Measurements from ENCODE around the gene OLFM1. TPM values are rescaled to one million over a fixed set of nuclear protein-coding genes. Genes with fewer than 3 reads are reported as not detected.

OLFM1 gene
- total RNA-seq, 1 donor from 2014 or later, result 8.0 TPM

DNA sequence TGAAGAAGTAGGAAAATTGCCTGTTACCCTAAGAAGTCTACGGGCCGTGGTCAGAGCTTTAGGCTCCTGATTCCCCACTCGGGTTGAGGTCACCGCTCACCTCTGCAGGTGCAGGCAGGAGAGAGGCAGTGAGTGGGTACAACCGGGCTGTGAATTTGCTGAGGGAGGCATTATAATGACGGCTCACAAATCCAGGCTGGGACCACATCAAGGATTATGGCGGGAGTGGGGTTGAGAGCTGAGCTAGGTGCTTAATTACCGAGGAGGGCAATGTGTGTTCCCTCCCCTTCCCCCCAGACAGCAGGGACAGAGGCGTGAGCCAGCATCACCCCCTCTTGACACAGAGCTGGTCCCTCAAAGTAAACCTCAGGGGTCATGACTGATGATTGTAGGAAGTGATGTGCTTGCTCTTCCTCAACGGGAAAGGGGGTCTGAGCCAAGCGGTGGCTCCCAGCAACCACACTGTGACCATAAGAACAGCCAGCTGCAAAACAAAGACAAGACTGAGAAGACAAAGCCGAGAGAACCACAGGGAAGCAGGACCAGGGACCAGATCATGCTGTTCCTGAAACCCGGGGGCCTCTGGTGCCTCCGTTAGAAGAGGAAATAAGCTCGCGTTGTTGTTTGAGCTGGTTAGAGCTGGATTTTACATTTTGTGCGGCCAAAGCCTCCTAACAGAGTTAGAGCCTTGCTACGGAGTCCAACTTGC lies 77.7 kb downstream of the OLFM1 start:
- Mint-ChIP-seq H3K36me3 (no peaks in the 10 kb centered on the region), H3K27me3 (peaks cover 80% of the 10 kb centered on the region), H3K27ac (no peak overlapping the region), H3K4me3 (no peak overlapping the region), H3K9me3 (no peaks in the 10 kb centered on the region), H3K4me1 (ENCODE audit: unreplicated experiment) (no peaks in the 10 kb centered on the region)
- DNase-seq (ENCODE audit: extremely low spot score, unreplicated experiment), result no peak
- TF ChIP-seq, protein P1, sequence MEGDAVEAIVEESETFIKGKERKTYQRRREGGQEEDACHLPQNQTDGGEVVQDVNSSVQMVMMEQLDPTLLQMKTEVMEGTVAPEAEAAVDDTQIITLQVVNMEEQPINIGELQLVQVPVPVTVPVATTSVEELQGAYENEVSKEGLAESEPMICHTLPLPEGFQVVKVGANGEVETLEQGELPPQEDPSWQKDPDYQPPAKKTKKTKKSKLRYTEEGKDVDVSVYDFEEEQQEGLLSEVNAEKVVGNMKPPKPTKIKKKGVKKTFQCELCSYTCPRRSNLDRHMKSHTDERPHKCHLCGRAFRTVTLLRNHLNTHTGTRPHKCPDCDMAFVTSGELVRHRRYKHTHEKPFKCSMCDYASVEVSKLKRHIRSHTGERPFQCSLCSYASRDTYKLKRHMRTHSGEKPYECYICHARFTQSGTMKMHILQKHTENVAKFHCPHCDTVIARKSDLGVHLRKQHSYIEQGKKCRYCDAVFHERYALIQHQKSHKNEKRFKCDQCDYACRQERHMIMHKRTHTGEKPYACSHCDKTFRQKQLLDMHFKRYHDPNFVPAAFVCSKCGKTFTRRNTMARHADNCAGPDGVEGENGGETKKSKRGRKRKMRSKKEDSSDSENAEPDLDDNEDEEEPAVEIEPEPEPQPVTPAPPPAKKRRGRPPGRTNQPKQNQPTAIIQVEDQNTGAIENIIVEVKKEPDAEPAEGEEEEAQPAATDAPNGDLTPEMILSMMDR (conservative IDR thresholded peaks at IDR 0.05), result no peak

DNA sequence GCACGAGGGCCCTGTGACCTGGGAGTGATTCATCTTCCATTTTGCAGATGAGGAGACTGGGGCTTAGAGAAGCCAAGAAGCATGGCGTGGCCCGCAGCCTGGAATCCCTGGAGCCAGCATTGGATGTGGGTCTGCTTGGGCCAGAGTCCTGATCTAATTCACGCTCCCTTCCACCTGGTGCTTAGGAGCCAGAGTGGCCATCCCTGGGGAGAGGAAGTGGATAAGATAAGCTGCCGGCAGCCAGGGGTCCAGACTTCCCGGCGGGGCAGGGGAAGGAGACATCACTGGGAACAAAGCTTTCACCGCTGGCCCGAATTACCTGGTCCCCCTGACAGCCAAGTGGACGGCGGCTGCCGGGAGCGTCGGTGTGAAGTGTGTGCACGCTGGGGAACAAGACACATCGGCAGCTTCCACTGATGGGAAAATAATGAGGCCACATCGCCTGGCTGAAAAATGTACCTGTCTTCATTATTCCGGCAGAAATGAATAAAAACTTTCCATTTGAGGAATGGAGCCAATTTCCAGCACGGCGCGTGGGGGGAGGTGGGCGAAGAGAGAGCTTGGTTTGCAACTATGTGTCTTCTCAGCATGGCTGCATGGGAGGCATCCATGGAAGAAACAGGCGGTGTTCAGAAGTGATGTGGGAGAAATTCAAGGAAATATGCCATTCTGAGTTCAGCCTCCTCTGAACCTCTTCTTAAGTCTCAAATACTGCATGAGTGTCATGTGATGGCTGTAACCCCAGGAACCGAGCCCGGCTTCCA lies 78.5 kb downstream of the OLFM1 start:
- Mint-ChIP-seq H3K4me3 (no peak overlapping the region), H3K27me3 (peaks cover 75% of the 10 kb centered on the region), H3K4me1 (ENCODE audit: unreplicated experiment) (no peaks in the 10 kb centered on the region), H3K27ac (no peak overlapping the region), H3K36me3 (no peaks in the 10 kb centered on the region), H3K9me3 (no peaks in the 10 kb centered on the region)
- TF ChIP-seq, protein P1 (conservative IDR thresholded peaks at IDR 0.05), result no peak
- no peak for DNase-seq (ENCODE audit: extremely low spot score, unreplicated experiment)

DNA sequence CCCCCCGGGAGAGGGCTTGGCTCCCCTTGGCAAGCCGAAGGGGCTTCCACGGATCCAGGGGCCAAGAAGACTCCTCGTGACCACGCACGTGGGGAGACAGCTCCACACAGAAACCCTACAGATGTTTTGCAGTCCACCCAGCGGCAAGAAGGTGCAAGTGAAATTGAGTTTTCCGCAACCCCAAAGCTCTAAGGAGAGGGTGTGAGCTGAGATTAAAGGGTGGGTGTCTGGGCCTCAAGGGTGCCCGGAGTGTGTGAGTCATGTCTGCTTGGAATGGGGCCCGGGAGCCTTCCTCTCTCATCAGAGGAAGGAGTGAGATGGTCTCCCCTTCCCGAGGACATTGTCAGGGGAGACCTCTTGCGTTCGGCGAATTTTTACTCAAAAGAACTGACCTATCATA lies 79.1 kb downstream of the OLFM1 start:
- no peak overlapping the region for H3K4me3 Mint-ChIP-seq
- TF ChIP-seq, protein P1 (conservative IDR thresholded peaks at IDR 0.05), result no peak
- no peak for DNase-seq (ENCODE audit: extremely low spot score, unreplicated experiment)
- H3K36me3 Mint-ChIP-seq, result no peaks in the 10 kb centered on the region
- H3K9me3 Mint-ChIP-seq, result no peaks in the 10 kb centered on the region
- H3K4me1 Mint-ChIP-seq (ENCODE audit: unreplicated experiment), result no peaks in the 10 kb centered on the region
- no peak overlapping the region for H3K27ac Mint-ChIP-seq
- peaks cover 71% of the 10 kb centered on the region for H3K27me3 Mint-ChIP-seq

DNA sequence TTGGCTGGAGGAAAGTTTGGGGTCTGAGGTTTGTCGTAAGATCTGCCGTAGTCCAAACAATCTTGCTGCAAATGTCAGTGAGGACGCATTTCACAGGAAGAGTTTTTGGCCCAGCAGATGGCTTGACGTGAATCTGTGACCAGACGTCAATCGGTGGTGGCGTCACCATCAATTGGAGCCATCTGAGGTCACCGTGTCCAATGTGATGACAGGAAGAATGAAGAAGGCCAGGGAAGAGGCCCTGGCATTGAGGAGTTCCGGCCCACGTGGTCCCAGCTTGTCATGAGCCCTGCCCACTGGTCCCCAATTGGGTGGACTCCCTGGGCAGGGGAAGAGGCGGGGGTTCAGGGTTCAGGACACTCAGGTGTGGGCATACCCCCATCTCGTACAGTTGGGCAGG lies 79.9 kb downstream of the OLFM1 start:
- no peak overlapping the region for H3K27ac Mint-ChIP-seq

DNA sequence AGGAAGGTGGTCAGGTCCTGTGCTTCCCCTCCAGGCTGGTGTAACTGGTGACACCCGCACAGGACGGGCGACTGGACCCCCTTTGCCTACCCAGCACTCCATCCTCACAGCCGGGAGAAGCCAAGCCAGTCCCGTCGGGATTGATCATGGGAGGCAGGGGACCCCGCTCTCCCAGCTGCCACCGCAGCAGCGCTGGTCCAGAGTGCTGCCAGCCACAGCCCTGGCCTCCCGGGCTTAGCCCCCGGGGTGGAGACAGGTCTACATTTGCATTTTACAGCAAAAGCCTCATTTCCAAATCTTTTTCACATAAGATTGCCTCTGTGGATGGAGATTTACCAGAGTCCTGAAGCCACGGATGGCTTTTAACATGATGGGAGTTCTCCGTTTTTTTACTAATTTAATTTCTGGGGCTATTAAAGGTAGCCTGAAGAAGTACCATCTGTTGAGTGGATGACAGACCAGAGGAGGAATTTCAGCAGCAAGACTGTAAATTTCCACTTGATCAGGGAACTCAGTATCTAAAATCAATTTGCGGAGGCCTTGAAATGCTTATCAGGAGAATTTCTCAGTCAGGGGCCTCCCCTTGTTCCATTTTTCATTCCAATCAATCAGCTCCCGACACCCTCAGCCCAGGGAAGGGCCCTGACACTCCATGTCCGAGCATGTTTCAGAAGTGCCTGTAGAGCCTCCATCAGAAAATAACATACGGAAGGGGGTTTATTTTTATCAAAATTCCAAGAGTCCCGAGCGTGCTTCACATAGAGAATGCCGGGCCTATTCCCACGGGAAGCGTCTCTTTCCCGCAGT lies 80.6 kb downstream of the OLFM1 start:
- TF ChIP-seq, protein P1 (conservative IDR thresholded peaks at IDR 0.05), result no peak
- Mint-ChIP-seq H3K9me3 (no peaks in the 10 kb centered on the region), H3K27me3 (peaks cover 75% of the 10 kb centered on the region), H3K36me3 (no peaks in the 10 kb centered on the region), H3K27ac (no peak overlapping the region), H3K4me1 (ENCODE audit: unreplicated experiment) (no peaks in the 10 kb centered on the region), H3K4me3 (no peak overlapping the region)
- no peak for DNase-seq (ENCODE audit: extremely low spot score, unreplicated experiment)

More for the DNA sequence above, 79.9 kb downstream of the OLFM1 start:
- Mint-ChIP-seq H3K4me3 (no peak overlapping the region), H3K9me3 (no peaks in the 10 kb centered on the region), H3K4me1 (ENCODE audit: unreplicated experiment) (no peaks in the 10 kb centered on the region), H3K27me3 (peaks cover 72% of the 10 kb centered on the region), H3K36me3 (no peaks in the 10 kb centered on the region)
- DNase-seq (ENCODE audit: extremely low spot score, unreplicated experiment), result no peak
- TF ChIP-seq, protein P1 (conservative IDR thresholded peaks at IDR 0.05), result no peak

All from type B pancreatic cell (in vitro differentiated cells).